ENCODE data around the gene DENND6B. TPM values are rescaled to one million over a fixed set of nuclear protein-coding genes. Genes with fewer than 3 reads are reported as not detected.

Gene DENND6B
- polyA plus RNA-seq, 1 donor from 2014 or later, result 51.0 TPM

DNA sequence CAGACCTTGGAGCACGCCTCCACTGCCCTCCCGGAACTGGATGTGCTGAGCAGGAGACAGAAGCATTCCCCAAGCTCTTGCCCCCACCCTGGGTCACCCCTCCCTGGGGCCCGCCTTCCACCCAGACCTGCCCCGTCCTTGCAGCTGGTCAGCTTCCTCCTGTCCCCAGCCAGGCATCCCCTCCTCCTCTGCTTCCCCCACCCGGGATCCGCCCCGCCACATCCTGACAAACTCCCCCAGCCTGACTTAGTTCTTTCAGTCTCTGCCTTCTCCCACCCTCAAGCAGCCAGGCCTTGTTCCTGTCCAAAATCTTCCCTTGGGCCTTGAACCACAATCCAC, 18.2 kb downstream of the DENND6B start:
- H4K20me1 ChIP-seq (ENCODE audit: insufficient read depth), result no peaks in the 10 kb centered on the region
- no peaks in the 10 kb centered on the region for H3K27me3 ChIP-seq (ENCODE audit: insufficient read depth, low read depth, low read length)
- no peak overlapping the region for H3K4me2 ChIP-seq (ENCODE audit: low read length)
- H3F3A ChIP-seq (ENCODE audit: insufficient read depth, low read length, poor library complexity, severe bottlenecking), result no peaks in the 10 kb centered on the region
- peaks cover 28% of the 10 kb centered on the region for H3K79me2 ChIP-seq (replicated peaks; ENCODE audit: insufficient read depth, low read length)
- no peak overlapping the region for H3K27ac ChIP-seq (ENCODE audit: low read length)
- no peak overlapping the region for H3K4me3 ChIP-seq (ENCODE audit: low read length)
- H3K36me3 ChIP-seq (ENCODE audit: insufficient read depth, low read length), result no peaks in the 10 kb centered on the region
- H2AFZ ChIP-seq (ENCODE audit: low read depth, low read length), result no peak overlapping the region
- no peaks in the 10 kb centered on the region for H3K9me3 ChIP-seq (ENCODE audit: low read length)
- TF ChIP-seq EZH2 (IDR thresholded peaks at IDR 0.05; ENCODE audit: borderline replicate concordance, insufficient read depth, low read length, poor library complexity, severe bottlenecking) (no peak), EP300 (conservative IDR thresholded peaks at IDR 0.05; ENCODE audit: poor library complexity, severe bottlenecking) (no peak), TAF1 (IDR thresholded peaks at IDR 0.05; ENCODE audit: low read depth) (no peak), MXI1 (conservative IDR thresholded peaks at IDR 0.05; ENCODE audit: poor library complexity, severe bottlenecking) (no peak)
- TF ChIP-seq, protein P1, sequence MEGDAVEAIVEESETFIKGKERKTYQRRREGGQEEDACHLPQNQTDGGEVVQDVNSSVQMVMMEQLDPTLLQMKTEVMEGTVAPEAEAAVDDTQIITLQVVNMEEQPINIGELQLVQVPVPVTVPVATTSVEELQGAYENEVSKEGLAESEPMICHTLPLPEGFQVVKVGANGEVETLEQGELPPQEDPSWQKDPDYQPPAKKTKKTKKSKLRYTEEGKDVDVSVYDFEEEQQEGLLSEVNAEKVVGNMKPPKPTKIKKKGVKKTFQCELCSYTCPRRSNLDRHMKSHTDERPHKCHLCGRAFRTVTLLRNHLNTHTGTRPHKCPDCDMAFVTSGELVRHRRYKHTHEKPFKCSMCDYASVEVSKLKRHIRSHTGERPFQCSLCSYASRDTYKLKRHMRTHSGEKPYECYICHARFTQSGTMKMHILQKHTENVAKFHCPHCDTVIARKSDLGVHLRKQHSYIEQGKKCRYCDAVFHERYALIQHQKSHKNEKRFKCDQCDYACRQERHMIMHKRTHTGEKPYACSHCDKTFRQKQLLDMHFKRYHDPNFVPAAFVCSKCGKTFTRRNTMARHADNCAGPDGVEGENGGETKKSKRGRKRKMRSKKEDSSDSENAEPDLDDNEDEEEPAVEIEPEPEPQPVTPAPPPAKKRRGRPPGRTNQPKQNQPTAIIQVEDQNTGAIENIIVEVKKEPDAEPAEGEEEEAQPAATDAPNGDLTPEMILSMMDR (IDR thresholded peaks at IDR 0.05; ENCODE audit: poor library complexity, severe bottlenecking), result no peak
- no peaks in the 10 kb centered on the region for H3K9me2 ChIP-seq (ENCODE audit: insufficient read depth, low read length)
- no peak overlapping the region for H3K9ac ChIP-seq (ENCODE audit: low read length)

- Histone ChIP-seq H3K27me3 (ENCODE audit: insufficient read depth, low read depth, low read length) (no peaks in the 10 kb centered on the region), H3K4me3 (ENCODE audit: low read length) (no peak overlapping the region), H3K36me3 (ENCODE audit: insufficient read depth, low read length) (no peaks in the 10 kb centered on the region), H3K4me2 (ENCODE audit: low read length) (no peak overlapping the region), H4K20me1 (ENCODE audit: insufficient read depth) (peaks cover 5% of the 10 kb centered on the region), H3F3A (ENCODE audit: insufficient read depth, low read length, poor library complexity, severe bottlenecking) (no peaks in the 10 kb centered on the region), H3K27ac (ENCODE audit: low read length) (no peak overlapping the region), H2AFZ (ENCODE audit: low read depth, low read length) (no peak overlapping the region), H3K9ac (ENCODE audit: low read length) (no peak overlapping the region), H3K79me2 (replicated peaks; ENCODE audit: insufficient read depth, low read length) (peaks cover 33% of the 10 kb centered on the region), H3K9me2 (ENCODE audit: insufficient read depth, low read length) (no peaks in the 10 kb centered on the region), H3K9me3 (ENCODE audit: low read length) (no peaks in the 10 kb centered on the region)
- no peak for TF ChIP-seq TAF1 (IDR thresholded peaks at IDR 0.05; ENCODE audit: low read depth)
- no peak for TF ChIP-seq REST (IDR thresholded peaks at IDR 0.05; ENCODE audit: borderline replicate concordance)
- TF ChIP-seq RAD21 (conservative IDR thresholded peaks at IDR 0.05), result no peak
- no peak for TF ChIP-seq EP300 (conservative IDR thresholded peaks at IDR 0.05; ENCODE audit: poor library complexity, severe bottlenecking)
- TF ChIP-seq, protein P1 (IDR thresholded peaks at IDR 0.05; ENCODE audit: poor library complexity, severe bottlenecking), result no peak
- no peak for TF ChIP-seq POLR2AphosphoS5 (IDR thresholded peaks at IDR 0.05)
- TF ChIP-seq MXI1 (conservative IDR thresholded peaks at IDR 0.05; ENCODE audit: poor library complexity, severe bottlenecking), result no peak
- TF ChIP-seq EZH2 (IDR thresholded peaks at IDR 0.05; ENCODE audit: borderline replicate concordance, insufficient read depth, low read length, poor library complexity, severe bottlenecking), result no peak
- no peak for TF ChIP-seq SMC3 (conservative IDR thresholded peaks at IDR 0.05; ENCODE audit: poor library complexity)
Measured at GRCh38 chr22:50307890-50308596, 18.8 kb downstream of the DENND6B start.
